ENCODE results near the gene SV2C. TPM values are rescaled to one million over a fixed set of nuclear protein-coding genes. Genes with fewer than 3 reads are reported as not detected.
"Not testable (repeated sequence)": the region's sequence is repeated elsewhere in the genome, so short reads cannot be mapped to it uniquely, and the experiment has no call there.

The SV2C gene
- total RNA-seq, 1 donor from 2014 or later, result 0.20 TPM

DNA sequence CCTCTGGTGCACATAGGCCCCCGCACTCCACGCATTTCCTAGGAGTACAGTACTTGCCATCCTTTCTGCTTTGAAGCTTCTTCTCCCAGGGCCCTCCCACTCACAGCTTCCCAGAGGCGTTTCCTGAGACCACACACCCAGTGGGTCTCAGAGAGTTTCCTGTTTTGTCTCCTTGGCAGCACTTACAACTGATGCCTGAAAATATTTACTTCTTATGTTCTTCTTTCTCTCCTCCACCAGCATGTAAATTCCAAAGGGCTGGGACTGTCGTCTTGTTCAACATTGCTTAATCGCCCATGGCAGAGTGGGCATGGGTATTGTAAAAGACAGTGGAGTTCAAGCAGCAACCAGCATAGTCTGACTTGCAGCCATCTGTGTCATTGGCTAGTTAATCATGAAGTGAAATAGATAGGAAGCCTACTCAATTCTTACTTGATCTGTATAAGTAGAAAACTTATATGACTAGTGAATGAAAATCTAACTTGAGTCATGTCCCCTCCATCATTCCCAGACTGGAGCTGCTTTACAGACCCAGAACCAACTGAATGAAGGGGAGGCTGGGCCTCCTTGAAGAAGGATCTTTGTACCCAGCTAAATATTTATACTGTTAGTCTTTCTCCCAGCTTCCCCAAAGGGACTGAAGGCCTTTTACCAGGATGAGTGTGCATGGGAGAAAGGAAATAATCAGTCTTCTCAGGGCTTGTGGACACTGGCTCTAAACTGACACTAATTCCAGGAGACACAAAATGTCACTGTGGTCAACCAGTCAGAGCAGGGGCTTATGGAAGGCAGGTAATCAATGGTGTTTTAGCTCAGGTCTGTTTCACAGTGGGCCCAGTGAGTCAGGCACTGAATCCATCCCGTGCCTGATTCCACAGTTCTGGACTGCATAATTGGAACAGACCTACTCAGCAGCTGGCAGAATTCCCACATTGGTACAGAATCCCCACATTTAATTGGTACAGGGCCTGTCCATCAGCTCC lies 116.4 kb downstream of the SV2C start:
- DNase-seq (ENCODE audit: low read depth in 2 of 2), result no peak

DNA sequence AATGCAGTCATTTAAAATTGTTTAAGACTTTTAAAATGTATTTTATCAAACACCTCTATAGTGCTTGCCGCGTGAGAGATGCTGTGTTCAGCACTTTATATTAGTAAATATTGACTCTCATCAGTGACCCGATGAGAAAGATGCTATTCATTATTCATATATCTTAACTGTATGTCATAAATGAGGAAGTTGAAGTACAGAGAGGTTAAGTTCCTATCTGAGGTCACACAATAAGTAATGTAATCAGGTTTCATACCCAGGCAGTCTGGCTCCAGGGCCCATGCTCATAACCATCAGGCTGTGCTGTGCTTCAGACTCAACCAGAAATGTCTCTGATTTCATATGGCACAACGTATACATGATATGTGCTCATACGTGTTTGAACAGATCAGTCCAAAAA lies 119.0 kb downstream of the SV2C start:
- no peak for DNase-seq (ENCODE audit: low read depth in 2 of 2)

DNA sequence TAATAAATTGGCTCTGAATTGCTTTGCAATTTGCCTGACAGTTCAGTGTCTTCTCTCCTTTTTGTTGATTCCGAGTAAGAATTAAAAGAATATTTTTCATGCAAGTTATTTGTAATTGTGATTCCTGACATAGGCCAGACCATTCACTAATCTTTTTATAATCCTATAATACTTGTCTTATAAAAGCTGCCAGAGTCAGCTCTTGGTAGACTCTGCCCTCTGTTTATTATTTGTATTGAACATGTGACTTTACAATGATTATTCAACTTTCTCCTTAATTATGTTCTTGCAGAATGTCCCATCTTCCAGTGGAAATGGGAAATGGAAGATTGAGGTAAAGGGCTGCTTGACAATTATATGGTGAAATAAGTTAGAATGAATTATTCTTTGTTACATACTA lies 121.0 kb downstream of the SV2C start:
- DNase-seq (ENCODE audit: low read depth in 2 of 2), result no peak

GRCh38 chr5:76204713-76205112 lies 121.5 kb downstream of the SV2C start:
- peak in 1 of 2 donors; percentile 2 for DNase-seq (ENCODE audit: low read depth in 2 of 2)

- no peak for DNase-seq (ENCODE audit: low read depth in 2 of 2)
Measured at GRCh38 chr5:76207120-76207519, 123.9 kb downstream of the SV2C start.

GRCh38 chr5:76209297-76209696 lies 126.1 kb downstream of the SV2C start:
- no peak for DNase-seq (ENCODE audit: low read depth in 2 of 2)

DNA sequence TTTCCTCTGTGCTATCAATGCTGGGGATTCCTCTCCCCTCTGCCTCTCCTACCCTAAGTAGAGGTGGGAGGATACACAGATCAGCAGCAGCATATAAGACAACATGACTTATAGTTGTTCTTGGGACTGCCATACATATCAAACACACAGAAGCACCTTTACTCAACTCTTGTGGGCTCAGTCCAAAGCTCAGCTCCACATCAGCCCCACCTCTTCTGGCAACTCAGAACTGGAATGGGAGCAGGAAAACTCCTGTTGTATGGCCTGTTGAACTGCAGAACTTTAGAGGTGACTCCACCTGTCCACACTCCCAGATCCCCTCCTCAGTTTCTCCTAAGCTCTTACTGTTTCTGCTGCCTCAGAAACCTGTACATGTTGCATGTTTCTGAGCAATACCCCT lies 127.8 kb downstream of the SV2C start:
- DNase-seq (ENCODE audit: low read depth in 2 of 2), result no peak

GRCh38 chr5:76213858-76214257 lies 130.7 kb downstream of the SV2C start:
- DNase-seq (ENCODE audit: low read depth in 2 of 2), result no peak

DNA sequence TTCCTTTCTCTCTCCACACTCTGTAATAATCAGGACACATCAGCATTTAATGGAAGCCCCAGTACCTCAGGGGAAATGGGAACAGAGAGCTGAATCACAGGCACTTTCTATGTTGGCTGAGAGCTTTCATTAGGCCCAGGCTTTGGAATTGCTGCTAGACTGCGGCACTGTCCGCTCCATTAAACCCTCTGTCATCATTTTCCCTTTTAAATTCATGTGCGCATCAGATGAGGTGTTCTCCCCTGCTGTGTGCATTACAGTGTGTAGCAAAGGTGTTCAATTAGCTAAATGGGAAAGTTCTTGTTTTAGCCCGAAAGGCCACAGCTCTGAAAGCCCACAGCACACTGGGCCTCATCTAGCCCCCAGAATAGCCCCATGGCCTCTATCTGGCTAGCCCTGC lies 133.6 kb downstream of the SV2C start:
- no peak for DNase-seq (ENCODE audit: low read depth in 2 of 2)

DNA sequence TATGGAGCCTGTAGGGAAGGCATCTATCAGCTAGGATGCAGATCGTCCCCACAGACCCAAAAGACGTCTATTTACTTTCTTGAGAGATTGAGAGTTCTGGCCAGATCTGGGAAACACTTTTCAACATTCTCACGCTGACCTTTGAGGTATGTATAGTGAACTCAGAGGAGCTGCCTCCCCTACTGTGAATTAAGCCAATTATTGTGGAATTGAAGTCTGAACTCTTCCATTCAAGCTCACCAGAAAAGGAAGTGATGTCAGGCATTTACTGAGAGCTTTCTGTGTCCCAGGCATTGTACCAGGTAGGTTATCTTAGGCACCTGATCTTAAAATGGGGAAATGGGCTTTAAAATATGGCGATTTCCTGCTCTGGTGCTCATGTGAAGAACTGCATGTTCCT lies 136.5 kb downstream of the SV2C start:
- no peak for DNase-seq (ENCODE audit: low read depth in 2 of 2)

DNA sequence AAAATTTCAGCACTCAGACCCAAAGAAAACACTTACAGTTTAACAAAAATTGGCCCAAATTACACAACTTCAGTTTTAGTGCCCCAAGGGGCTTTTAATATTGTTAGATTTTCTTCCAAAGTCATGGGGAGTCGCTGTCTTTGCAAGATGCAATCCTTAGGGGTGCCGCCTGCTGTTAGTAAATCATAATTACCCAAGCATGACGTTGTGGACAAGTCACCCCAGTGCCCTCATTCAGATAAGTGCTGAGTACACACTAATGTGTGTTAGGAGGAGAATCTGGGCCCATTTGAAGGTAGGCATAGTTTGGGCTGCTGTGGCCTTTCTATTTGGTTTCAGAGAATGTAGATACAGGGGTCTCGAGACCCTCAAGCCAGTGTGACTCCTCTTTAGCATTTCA lies 138.1 kb downstream of the SV2C start:
- no peak for DNase-seq (ENCODE audit: low read depth in 2 of 2)

DNA sequence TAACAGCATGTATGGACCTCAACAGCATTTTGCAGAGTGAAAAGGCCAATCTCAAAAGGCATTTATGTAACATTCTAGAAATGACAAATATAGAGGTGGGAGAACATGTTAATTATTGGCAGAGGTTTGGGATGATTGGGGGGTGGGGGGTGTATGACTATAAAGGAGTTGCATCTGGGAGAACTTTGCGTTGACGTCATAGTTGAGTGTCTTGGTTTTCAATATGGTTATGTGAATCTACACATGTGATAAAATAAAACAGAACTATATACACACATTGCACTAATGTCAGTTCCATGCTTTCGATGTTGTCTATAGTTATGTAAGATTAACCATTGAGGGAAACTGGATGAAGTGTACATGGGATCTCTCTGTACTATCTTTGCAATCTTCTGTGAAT lies 139.1 kb downstream of the SV2C start:
- no peak for DNase-seq (ENCODE audit: low read depth in 2 of 2)

- no peak for DNase-seq (ENCODE audit: low read depth in 2 of 2)
Measured at GRCh38 chr5:76223696-76224095, 140.5 kb downstream of the SV2C start.

DNA sequence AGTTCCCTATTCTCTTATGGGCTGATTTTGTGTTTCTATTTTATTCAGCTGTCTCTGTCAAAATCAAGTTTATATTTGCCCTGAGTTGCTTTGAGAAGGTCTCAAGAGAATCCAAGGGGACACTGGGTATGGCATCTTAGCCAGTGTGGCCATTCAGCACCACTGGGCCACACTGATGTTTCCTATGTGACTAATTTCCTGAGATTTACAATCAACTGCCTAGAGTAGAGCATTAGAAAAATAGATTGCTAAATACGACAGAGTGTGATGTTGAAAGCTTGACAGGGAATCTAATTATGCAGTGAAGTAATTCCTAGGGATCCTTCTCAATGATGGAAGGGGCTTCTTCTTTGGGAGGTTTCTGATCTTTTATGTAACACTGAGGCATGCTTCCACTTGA lies 141.7 kb downstream of the SV2C start:
- no peak for DNase-seq (ENCODE audit: low read depth in 2 of 2)

- no peak for DNase-seq (ENCODE audit: low read depth in 2 of 2)
Measured at GRCh38 chr5:76225336-76225735, 142.2 kb downstream of the SV2C start.

DNA sequence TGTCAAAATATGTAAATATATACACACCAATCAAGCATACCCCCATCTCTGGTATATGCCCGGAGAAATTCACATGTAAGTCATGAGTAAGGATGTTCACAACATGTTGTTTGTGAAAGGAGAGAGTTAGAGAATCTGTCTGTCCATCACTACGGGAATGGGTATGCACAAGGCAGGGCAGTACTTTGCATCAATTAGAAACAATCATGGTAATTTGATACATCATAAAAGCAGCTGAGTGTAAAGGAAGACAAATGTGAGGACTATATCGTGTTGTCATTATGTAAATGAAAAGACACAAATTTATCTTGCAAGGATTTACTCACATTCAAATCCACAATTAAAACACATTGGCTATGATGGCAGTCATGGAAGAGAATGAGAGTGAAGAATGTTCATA lies 146.7 kb downstream of the SV2C start:
- no peak for DNase-seq (ENCODE audit: low read depth in 2 of 2)

DNA sequence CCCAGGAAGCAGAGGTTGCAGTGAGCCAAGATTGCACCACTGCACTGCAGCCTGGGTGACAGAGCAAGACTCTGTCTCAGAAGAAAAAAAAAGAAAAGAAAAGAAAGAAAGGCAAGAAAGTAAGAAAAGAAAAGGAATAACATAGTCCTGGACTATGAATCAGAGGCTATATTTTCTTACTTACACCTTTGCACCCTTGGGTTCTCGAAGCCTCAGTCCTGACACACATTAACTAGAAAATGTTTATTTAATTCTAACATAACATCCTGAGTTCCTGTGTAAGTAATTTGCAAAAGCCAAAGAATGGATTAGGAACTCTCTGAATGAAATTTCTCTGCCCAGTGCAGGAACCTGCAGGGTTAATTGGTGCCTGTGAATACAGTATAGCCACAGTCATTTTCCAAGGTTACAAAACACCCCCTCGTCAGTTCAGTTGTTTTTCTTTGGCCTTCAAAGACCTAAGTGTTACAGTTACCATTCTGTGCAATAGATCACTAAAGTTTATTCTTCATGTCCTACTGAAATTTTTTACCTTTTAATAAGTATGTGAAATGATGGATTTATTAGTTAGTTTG lies 147.6 kb downstream of the SV2C start:
- no peak for DNase-seq (ENCODE audit: low read depth in 2 of 2)

- DNase-seq (ENCODE audit: low read depth in 2 of 2), result no peak
Measured at GRCh38 chr5:76234665-76235064, 151.5 kb downstream of the SV2C start.

DNA sequence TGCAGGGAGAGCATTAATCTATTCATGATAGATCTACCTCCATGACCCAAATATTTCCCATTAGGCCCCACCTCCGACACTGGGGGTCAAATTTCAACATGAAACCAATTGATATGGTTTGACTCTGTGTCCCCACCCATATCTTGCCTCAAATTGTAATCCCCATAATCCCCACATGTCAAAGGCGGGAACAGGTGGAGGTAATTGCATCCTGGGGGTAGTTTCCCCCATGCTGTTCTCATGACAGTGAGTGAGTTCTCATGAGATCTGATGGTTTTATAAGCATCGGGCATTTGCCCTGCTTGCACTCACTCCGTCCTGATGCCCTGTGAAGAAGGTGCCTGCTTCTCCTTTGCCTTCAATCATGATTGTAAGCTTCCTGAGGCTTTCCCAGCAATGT lies 153.5 kb downstream of the SV2C start:
- no peak for DNase-seq (ENCODE audit: low read depth in 2 of 2)

DNA sequence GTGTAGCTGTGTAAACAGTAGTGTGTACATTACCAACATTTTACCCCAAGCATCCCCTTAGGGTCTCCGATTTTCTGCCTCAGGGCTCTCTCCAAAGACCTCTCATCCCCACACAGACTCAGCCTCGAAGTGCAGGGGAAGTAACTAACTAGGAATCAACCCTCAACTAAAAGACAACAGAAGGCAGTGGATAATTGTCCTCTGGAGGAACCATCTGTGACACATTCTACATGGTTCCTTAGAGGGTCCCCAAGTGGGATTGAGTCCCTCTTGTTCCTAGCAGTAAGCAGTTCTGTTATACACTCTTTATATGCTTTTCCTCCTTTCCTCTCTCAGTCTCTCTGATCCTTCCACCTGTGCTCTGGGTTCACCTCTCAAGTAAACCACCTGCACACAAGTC lies 157.2 kb downstream of the SV2C start:
- no peak for DNase-seq (ENCODE audit: low read depth in 2 of 2)

DNA sequence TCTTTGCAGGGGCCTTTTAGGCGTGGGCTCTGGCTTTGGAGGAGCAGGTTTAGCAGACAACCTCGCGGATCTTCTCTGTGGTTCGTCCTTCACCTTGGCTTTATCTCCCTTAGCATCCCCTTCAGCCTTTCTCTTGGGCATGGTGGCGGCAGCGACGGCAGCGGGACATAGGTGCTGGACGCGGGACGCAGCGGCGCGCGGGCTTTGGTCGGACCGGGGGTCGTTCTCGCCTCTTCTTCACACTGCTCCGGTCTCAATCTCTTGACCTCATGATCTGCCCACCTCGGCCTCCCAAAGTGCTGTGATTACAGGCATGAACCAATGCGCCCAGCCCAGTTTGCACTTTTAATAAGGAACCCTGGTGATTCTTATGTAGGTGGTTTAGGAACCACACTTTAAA lies 159.0 kb downstream of the SV2C start:
- not testable (repeated sequence) for DNase-seq (ENCODE audit: low read depth in 2 of 2)

- no peak for DNase-seq (ENCODE audit: low read depth in 2 of 2)
Measured at GRCh38 chr5:76245590-76245989, 162.4 kb downstream of the SV2C start.

- DNase-seq (ENCODE audit: low read depth in 2 of 2), result no peak
Measured at GRCh38 chr5:76249621-76250020, 166.4 kb downstream of the SV2C start.
